Ovary (tissue), 3 donors: ENCODE data around the gene RPL22.

Experiments used
- CTCF ChIP-seq, 3 donors: fragments of 450-650 bp in 2 of 3; fragments of 200-600 bp in 1 of 3; IDR thresholded peaks; one replicate each; pipeline versions ENCODE4 v1.5.1 to v1.8.0; 2016 to 2022; ENCODE audit warnings: antibody characterized with exemption in 3 of 3, mild to moderate bottlenecking in 1 of 3
- EP300 ChIP-seq: sonication (generic); formaldehyde crosslinking; IDR thresholded peaks from one replicate; pipeline ENCODE4 v1.6.1; 2017; ENCODE audit warnings: antibody characterized with exemption
- POLR2A ChIP-seq: fragments of 450-650 bp; IDR thresholded peaks from one replicate; pipeline ENCODE4 v1.6.1; 2017; ENCODE audit warnings: antibody characterized with exemption, mild to moderate bottlenecking, moderate library complexity
- donor health status: DM: no; HTN: no; CAD: no.

DNA sequence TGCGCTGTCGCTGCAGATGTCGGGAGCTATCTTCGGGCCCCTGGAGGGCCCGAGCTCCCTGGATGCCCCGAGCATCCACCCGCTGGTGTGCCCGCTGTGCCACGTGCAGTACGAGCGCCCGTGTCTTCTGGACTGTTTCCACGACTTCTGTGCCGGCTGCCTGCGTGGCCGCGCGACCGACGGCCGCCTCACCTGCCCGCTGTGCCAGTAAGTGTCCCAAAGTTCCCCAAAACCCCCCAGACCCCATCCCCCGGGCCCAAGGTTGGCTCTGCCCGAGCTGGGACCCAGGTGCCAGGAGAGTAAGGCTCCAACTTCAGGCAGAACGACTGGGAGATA is 7.1 kb upstream of the RPL22 start:
- TF ChIP-seq EP300, result no peak
- no peak for TF ChIP-seq CTCF (IDR thresholded peaks at IDR 0.05)
- no peak for TF ChIP-seq POLR2A
